A673 (cell line): ENCODE data around the gene SLC25A29.

Source experiments
- EZH2 ChIP-seq: fragments of 200-600 bp; sonication (generic); IDR thresholded peaks from 2 replicates; pipeline ENCODE4 v1.6.1; 2017; ENCODE audit warnings: borderline replicate concordance, low read depth, mild to moderate bottlenecking, mixed read lengths, antibody characterized with exemption, low read length; ENCODE audit not compliant: poor library complexity, severe bottlenecking
- TF ChIP-seq, protein P1 (sequence below): fragments of 300-800, 200-600 bp; sonication (generic); conservative IDR thresholded peaks from 2 replicates; pipeline ENCODE4 v1.5.1; 2017; ENCODE audit warnings: low read depth, mild to moderate bottlenecking, antibody characterized with exemption, low read length, moderate library complexity, mixed read lengths

DNA sequence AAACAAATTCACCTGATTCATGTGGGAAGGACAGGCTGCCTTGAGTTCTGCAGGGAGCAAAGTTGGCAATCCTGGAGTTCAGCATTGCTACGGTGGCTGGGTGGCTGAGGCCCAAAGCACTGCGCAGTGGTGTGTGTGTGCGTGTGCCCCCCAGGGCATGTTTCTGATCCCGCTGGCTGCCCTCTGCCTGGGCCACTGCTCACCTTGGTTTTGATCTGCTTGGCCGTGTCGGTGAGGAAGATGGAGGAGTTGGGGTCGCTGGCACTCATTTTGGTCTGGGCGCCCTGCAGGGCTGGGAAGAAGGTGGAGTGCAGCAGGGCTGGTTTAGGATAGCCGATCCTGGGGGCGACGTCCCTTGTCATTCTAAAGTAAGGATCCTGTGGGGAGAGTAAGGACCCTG, 36.0 kb upstream of the SLC25A29 start:
- TF ChIP-seq, protein P1, sequence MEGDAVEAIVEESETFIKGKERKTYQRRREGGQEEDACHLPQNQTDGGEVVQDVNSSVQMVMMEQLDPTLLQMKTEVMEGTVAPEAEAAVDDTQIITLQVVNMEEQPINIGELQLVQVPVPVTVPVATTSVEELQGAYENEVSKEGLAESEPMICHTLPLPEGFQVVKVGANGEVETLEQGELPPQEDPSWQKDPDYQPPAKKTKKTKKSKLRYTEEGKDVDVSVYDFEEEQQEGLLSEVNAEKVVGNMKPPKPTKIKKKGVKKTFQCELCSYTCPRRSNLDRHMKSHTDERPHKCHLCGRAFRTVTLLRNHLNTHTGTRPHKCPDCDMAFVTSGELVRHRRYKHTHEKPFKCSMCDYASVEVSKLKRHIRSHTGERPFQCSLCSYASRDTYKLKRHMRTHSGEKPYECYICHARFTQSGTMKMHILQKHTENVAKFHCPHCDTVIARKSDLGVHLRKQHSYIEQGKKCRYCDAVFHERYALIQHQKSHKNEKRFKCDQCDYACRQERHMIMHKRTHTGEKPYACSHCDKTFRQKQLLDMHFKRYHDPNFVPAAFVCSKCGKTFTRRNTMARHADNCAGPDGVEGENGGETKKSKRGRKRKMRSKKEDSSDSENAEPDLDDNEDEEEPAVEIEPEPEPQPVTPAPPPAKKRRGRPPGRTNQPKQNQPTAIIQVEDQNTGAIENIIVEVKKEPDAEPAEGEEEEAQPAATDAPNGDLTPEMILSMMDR, result no peak
- no peak for TF ChIP-seq EZH2
